ENCODE measurements around the gene FANCD2.

DNA sequence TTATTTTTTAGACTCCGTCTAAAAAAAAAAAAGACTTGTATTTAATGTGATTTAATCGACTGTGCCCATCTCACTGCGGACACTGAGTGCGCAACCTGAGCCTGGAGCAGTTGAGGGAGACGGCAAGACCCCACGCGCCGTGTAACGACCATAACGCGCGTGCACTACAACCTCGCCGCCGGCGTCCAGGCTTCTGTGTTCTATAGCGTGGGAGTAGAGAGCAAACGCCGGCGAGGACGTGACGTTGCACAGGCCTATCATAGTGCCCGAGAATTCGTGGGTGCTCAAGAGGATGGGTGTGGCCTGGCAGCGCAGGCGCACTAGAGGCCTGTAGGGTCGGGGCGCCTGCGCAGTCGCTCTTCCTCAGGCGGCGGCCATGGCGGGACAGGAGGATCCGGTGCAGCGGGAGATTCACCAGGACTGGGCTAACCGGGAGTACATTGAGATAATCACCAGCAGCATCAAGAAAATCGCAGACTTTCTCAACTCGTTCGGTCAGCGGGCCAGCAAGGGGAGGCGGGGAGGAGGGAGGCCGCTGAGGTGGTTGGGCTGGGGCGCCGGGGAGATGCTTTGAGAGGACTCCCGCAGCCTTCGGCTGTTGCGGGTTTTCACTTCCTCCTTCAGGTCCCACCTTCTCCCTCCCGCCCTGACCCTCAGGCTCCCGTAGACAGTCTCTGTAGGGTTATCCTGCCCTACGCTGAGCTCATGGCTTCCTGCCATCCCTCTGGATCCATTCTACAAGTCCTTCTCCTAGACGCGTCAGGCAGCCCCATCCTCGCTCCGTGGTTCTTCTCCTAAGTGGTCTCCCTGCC is 89.3 kb downstream of the FANCD2 start, which contains the start of gene BRK1:
- TF ChIP-seq, protein P1, sequence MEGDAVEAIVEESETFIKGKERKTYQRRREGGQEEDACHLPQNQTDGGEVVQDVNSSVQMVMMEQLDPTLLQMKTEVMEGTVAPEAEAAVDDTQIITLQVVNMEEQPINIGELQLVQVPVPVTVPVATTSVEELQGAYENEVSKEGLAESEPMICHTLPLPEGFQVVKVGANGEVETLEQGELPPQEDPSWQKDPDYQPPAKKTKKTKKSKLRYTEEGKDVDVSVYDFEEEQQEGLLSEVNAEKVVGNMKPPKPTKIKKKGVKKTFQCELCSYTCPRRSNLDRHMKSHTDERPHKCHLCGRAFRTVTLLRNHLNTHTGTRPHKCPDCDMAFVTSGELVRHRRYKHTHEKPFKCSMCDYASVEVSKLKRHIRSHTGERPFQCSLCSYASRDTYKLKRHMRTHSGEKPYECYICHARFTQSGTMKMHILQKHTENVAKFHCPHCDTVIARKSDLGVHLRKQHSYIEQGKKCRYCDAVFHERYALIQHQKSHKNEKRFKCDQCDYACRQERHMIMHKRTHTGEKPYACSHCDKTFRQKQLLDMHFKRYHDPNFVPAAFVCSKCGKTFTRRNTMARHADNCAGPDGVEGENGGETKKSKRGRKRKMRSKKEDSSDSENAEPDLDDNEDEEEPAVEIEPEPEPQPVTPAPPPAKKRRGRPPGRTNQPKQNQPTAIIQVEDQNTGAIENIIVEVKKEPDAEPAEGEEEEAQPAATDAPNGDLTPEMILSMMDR (IDR thresholded peaks at IDR 0.05; ENCODE audit: insufficient read depth, low read length), result no peak
- peak; percentile 97 for TF ChIP-seq POLR2AphosphoS5 (IDR thresholded peaks at IDR 0.05; ENCODE audit: low read depth)
- TF ChIP-seq, protein P2, sequence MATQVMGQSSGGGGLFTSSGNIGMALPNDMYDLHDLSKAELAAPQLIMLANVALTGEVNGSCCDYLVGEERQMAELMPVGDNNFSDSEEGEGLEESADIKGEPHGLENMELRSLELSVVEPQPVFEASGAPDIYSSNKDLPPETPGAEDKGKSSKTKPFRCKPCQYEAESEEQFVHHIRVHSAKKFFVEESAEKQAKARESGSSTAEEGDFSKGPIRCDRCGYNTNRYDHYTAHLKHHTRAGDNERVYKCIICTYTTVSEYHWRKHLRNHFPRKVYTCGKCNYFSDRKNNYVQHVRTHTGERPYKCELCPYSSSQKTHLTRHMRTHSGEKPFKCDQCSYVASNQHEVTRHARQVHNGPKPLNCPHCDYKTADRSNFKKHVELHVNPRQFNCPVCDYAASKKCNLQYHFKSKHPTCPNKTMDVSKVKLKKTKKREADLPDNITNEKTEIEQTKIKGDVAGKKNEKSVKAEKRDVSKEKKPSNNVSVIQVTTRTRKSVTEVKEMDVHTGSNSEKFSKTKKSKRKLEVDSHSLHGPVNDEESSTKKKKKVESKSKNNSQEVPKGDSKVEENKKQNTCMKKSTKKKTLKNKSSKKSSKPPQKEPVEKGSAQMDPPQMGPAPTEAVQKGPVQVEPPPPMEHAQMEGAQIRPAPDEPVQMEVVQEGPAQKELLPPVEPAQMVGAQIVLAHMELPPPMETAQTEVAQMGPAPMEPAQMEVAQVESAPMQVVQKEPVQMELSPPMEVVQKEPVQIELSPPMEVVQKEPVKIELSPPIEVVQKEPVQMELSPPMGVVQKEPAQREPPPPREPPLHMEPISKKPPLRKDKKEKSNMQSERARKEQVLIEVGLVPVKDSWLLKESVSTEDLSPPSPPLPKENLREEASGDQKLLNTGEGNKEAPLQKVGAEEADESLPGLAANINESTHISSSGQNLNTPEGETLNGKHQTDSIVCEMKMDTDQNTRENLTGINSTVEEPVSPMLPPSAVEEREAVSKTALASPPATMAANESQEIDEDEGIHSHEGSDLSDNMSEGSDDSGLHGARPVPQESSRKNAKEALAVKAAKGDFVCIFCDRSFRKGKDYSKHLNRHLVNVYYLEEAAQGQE (IDR thresholded peaks at IDR 0.05; ENCODE audit: insufficient replicate concordance, low read depth), result peak; percentile 63
- TF ChIP-seq GABPA (IDR thresholded peaks at IDR 0.05; ENCODE audit: low read depth), result no peak
- TF ChIP-seq SPI1 (IDR thresholded peaks at IDR 0.05; ENCODE audit: borderline replicate concordance, low read depth), result peak; percentile 81; the same call in 1 of the 2 replicates
